NCI-H446 (cell line): ENCODE measurements around the gene IL6R.
"Not testable (repeated sequence)": the region's sequence is repeated elsewhere in the genome, so short reads cannot be mapped to it uniquely, and the experiment has no call there.

Experiments used
- DNase-seq, 2 experiments: peaks; one replicate each; lab custom pipeline; 2025; lab: John Stamatoyannopoulos, UW

The IL6R gene

GRCh38 chr1:154406886-154407197 is 1.7 kb downstream of the IL6R start:
- DNase-seq = no peak

DNA sequence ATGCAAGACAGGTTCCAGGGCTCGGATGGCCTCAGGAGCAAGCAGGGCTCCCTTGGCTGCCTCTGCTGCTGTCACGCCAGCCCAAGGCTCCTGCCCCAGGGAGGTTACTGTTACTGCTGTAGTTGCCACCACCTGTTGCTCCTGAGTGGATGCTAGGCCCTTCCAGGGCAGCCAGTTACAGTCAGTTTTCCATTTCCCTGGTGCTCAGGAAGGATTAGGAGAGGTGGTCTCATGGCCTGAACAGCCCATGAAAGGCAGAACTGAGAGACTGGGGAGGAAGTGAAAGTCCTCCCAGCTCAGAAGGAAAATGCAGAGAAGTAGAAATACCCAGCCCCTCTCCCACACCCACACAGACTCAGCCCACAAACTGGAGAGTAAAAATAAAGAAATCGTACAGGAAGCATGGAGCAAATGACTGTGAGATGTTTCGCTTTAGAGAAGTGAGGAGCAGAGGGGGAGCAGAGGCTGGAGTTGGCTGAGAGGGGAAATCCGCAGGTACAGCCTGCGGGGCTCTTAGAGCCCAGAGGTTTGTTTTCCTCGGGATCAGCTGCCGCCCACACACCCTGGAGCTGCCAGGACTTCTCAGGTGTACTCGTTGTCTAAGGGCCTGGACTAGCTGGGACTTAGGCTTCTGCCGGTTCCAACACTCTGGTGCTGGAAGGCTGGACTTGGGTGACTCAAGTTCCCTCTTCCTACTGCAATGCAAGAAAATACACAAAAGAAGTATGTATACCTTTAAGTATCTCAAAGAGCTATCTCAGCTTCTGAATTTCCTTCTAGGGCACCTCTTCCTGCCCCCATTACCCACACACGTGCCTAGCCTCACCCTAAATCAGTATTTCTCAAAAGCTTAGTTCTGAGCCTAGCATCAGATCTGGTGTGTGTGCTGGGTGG is 2.3 kb downstream of the IL6R start:
- DNase-seq = no peak

GRCh38 chr1:154408174-154408777 is 3.1 kb downstream of the IL6R start:
- DNase-seq = no peak

DNA sequence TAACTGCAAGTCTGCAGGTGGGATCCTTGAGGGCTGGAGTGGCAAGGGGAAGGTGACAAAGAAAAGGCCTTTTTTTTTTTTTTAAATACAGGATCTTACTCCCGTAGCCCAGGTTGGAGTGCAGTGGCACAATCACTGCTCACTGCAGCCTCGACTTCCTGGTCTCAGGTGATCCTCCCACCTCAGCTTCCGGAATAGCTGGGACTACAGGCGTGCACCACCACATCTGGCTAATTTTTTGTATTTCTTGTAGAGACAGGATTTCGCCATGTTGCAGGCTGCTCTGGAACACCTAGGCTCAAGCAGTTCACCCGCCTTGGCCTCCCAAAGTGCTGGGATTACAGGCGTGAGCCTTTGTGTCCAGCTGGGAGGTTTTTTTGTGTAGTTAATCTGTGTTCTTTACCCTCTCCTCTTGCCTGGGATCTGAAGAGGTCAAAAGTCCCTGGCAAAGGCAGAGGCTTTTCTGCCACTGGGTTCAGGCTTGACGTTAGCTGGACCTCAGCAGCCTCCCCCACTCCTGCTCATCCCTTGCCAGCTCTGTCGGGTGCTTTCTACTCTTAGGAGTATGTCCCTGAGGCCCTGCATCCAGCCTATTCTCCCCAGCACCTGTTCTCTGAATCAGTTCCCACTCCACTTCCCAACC is 5.2 kb downstream of the IL6R start:
- no peak for DNase-seq

DNA sequence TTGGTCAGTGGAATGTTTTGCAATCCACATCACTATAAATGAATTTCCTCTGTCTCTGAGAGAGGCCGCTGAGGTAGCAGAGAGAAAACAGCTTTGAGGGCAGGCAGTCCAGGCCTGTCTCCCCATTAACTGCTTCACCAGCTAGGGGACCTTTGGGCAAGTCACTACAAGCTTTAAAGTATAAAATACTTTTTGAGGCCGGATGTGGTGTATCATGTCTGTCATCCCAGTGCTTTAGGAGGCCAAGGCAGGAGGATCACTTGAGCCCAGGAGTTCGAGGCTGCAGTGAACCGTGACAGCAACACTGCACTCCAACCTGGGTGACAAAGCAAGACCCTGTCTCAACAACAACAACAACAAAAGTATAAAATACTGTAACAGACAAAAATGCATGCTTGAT is 6.4 kb downstream of the IL6R start:
- no peak for DNase-seq

DNA sequence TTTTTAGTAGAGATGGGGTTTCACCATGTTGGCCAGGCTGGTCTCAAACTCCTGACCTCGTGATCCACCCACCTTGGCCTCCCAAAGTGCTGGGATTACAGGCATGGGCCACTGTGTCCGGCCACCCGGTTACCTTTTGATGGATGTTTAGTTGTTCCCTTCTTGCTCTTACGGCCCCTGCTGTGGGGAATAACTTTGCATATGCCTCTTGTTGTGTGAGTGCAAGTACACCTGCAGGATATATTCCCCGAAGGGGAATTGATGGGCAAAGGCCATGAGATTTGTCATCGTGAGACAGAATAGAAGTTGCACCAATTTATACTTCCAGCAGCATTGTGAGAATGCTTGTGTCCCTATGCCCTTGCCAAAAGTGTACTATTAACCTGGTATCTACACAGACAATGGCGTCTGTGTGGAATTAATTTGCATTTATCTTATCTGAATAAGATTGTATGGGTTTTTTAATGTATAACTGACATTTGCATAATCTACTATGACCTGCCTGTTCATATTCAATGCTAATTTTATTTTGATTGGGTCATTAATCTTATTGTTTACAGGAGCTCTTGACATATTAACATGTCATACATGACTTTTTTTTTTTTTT is 8.1 kb downstream of the IL6R start:
- no peak for DNase-seq

DNA sequence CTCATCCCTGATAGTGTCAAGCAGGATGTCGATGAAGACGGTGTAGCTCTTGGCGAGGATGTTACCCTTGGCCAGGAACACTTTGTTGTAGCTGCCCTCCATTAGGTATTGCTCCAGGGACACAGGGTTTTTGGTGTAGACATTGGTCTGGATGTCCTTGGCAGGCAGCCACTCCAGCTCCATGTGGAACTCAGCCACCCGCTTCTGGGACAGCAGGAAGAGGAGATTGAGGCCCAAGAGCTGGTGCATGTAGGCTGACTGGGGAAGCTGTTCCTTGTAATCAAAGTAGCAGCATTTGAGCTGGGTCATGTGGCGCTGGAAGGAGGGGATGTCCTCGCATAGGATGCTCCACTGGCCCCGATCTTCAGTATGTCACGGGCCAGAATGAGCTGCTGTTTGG is 9.5 kb downstream of the IL6R start:
- DNase-seq = peak in 1 of 2 experiments; percentile 26

GRCh38 chr1:154416471-154417337 is 11.6 kb downstream of the IL6R start:
- DNase-seq = no peak

DNA sequence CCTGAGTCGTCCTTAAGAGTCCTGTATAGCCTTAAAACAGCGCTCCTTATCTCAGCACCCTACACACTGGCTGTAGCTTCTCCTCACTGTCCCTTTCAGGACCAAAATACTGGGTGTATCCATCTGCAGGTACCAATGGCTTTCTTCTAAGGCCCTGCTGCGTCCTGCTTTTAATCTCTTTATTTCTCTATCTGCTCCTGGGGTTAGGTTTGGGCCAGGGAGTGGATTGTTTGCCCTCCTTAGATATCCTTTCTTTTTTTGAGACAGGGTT is 12.1 kb downstream of the IL6R start:
- DNase-seq = no peak

DNA sequence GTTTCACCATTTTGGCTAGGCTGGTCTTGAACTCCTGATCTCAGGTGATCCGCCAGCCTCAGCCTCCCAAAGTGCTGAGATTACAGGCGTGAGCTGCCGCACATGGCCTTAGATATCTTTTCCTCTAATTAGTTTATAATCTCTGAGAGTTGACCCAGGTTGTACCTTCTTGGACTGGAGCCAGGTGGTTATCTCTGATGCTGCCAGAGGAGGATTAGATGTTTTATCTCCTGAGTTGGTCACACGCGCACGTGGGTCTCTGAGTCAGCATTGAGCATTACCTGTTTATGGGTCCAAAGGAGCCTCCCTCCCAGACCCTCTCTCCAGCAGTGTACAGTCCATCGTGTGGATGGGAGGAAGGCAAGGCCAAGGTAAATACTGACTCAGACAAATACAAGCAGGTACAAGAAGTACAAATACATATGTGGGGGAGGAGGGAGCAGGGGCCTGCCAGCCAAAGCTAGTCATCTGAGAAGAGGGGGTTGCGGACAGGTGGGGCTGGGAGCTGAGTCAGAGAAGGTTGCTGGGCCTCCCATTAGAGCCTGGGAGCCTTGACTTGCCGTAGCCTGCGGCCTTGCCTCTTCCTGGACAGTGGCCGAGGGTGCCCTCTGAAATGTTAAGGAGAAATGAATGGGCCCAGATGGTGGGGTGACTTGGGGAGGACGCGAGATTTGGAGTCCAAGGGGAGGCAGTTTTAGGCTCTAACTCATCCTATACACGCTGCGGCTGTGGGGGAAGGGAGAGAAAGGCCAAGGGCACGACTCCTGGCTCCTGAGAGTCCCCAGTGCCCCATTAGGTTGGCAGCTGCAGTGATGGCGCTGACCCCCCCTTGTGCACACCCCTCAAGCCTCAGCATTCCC is 13.1 kb downstream of the IL6R start:
- DNase-seq = no peak

- no peak for DNase-seq
Measured at GRCh38 chr1:154418923-154419619, 13.9 kb downstream of the IL6R start.

- peak; percentile 40 to 84 for DNase-seq
Measured at GRCh38 chr1:154419620-154420571, 14.8 kb downstream of the IL6R start.

GRCh38 chr1:154420961-154421924 is 16.1 kb downstream of the IL6R start:
- DNase-seq = no peak

DNA sequence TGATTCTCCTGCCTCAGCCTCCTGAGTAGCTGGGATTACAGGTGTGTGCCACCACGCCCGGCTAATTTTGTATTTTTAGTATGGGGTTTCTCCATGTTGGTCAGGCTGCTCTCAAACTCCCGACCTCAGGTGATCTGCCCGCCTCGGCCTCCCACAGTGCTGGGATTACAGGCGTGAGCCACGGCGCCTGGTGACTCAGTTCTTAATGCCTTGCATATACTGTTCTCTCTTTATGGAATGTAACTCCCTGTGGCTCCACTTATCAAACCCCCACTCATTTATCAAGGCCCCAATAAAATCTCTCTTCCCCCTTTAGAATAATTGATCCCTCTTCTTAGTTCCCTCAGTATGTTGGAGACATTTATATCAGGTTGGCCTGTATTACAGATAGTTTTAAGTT is 16.9 kb downstream of the IL6R start:
- DNase-seq = not testable (repeated sequence)

GRCh38 chr1:154422521-154422920 is 17.4 kb downstream of the IL6R start:
- peak in 1 of 2 experiments; percentile 51 for DNase-seq

DNA sequence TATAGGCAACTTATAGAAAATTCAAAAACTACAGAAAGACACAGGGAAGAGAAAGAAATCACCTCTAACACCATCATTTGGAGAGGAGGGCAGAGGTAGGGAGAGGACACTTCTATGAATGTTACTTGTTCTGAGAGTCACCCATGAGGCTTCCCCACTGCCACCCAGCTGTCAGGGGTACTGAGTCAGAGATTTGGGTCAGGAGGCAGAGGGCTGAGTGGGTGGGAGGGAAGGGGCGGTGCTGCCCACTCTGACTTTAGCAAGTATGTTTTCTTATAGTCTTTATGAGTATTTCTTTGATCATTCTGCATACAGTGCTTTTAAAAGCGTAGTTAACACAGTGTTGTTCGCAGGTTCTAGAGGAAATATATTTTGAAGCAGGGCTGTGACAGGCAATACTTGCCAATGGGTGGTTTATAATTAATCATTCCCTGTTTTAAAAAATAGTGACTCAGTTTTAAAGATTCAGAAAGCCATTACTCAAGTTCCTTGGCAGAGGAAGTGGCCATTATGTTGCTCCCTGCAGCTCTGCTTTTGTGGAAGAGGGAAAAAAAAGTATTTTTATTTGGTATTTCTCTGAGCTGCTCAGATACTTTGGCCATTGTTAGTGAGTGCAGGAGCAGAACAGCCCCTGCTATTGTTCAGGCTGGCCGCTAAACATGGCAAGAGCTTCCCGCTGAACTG is 18.3 kb downstream of the IL6R start:
- peak in 1 of 2 experiments; percentile 18 for DNase-seq

DNA sequence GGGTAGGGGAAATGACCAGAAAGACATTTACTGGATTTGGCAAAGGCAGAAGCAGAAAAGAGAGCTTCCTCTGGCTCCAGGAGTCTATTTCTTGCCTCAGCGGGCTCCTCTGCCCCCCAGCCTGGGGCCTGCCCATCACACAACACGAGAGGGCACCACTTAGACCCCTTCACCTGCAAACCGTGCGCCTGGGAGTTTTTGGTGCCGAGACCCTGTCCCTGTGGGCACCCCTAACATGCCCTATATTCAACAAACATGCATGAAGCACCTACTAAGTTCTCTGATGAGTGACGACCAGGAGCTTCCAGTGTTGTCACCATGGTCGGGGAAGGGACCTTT is 18.8 kb downstream of the IL6R start:
- no peak for DNase-seq

DNA sequence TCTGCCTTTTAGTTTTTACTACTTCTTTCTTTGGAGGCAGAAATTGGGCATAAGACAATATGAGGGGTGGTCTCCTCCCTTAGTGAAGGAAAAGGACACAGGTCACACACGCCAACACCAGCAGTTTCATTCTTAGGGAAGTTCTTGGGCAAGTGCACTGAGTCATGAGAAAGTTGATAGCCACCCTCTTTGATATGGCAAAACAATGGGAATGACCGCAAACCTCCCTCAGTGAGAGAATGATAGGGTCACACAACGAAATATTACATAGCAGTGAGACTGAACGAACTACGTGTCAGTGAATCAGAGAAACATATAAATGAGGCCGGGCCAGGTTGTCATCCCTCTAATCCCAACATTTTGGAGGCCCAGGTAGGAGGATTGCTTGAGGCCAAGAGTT is 20.0 kb downstream of the IL6R start:
- no peak for DNase-seq
